ENCODE data around the gene DAPK1. TPM values are rescaled to one million over a fixed set of nuclear protein-coding genes. Genes with fewer than 3 reads are reported as not detected.
"Not testable (repeated sequence)": the region's sequence is repeated elsewhere in the genome, so short reads cannot be mapped to it uniquely, and the experiment has no call there.

Gene DAPK1
- total RNA-seq, 1 experiment from 2014 or later: 133 TPM

GRCh38 chr9:87498046-87498810 is 561 bp downstream of the DAPK1 start:
- BruUV-seq (replicated peaks): no TSS peak
- Mint-ChIP-seq H3K36me3 (ENCODE audit: insufficient read depth, unreplicated experiment) (peaks cover 52% of the 10 kb centered on the region), H3K4me1 (ENCODE audit: low read depth, unreplicated experiment) (peaks cover 25% of the 10 kb centered on the region), H3K9me3 (ENCODE audit: low read depth, unreplicated experiment) (no peaks in the 10 kb centered on the region), H3K27me3 (ENCODE audit: unreplicated experiment) (no peaks in the 10 kb centered on the region), H3K27ac (ENCODE audit: unreplicated experiment) (peak overlapping the region; percentile 50), H3K4me3 (ENCODE audit: low read depth, unreplicated experiment) (peak overlapping the region; percentile 91)
- CTCF ChIA-PET: interaction anchor here (0.7 to 1.5 kb wide), 9 partner anchors 8 to 162 kb away, joined by 3 to 7 read pairs (median 5); no protein-coding TSS in a partner anchor
- intact Hi-C loops (cut with micrococcal nuclease; ENCODE audit: unreplicated experiment): loop anchor here (2.0 kb wide), 1 partner anchor 91 kb away; no protein-coding TSS in a partner anchor
- DNase-seq: peak; percentile 51
- TF ChIP-seq, protein P1, sequence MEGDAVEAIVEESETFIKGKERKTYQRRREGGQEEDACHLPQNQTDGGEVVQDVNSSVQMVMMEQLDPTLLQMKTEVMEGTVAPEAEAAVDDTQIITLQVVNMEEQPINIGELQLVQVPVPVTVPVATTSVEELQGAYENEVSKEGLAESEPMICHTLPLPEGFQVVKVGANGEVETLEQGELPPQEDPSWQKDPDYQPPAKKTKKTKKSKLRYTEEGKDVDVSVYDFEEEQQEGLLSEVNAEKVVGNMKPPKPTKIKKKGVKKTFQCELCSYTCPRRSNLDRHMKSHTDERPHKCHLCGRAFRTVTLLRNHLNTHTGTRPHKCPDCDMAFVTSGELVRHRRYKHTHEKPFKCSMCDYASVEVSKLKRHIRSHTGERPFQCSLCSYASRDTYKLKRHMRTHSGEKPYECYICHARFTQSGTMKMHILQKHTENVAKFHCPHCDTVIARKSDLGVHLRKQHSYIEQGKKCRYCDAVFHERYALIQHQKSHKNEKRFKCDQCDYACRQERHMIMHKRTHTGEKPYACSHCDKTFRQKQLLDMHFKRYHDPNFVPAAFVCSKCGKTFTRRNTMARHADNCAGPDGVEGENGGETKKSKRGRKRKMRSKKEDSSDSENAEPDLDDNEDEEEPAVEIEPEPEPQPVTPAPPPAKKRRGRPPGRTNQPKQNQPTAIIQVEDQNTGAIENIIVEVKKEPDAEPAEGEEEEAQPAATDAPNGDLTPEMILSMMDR (IDR thresholded peaks at IDR 0.05; ENCODE audit: unreplicated experiment): no peak

- peaks cover 32% of the 10 kb centered on the region for H3K4me1 Mint-ChIP-seq (ENCODE audit: low read depth, unreplicated experiment)
- no TSS peak for BruUV-seq (replicated peaks)
- H3K4me3 Mint-ChIP-seq (ENCODE audit: low read depth, unreplicated experiment): peak overlapping the region; percentile 91
- intact Hi-C loops (cut with micrococcal nuclease; ENCODE audit: unreplicated experiment): loop anchor here (2.0 kb wide), 1 partner anchor 92 kb away; no protein-coding TSS in a partner anchor
- no peaks in the 10 kb centered on the region for H3K27me3 Mint-ChIP-seq (ENCODE audit: unreplicated experiment)
- peak overlapping the region; percentile 50 for H3K27ac Mint-ChIP-seq (ENCODE audit: unreplicated experiment)
- H3K36me3 Mint-ChIP-seq (ENCODE audit: insufficient read depth, unreplicated experiment): peaks cover 52% of the 10 kb centered on the region
- TF ChIP-seq, protein P1 (IDR thresholded peaks at IDR 0.05; ENCODE audit: unreplicated experiment): no peak
- peak; percentile 6 for DNase-seq
- CTCF ChIA-PET: interaction anchor here (0.7 to 1.5 kb wide), 3 partner anchors 122 to 163 kb away, joined by 3 to 7 read pairs (median 4); no protein-coding TSS in a partner anchor
- no peaks in the 10 kb centered on the region for H3K9me3 Mint-ChIP-seq (ENCODE audit: low read depth, unreplicated experiment)
Measured at GRCh38 chr9:87498811-87499360, 1.2 kb downstream of the DAPK1 start.

DNA sequence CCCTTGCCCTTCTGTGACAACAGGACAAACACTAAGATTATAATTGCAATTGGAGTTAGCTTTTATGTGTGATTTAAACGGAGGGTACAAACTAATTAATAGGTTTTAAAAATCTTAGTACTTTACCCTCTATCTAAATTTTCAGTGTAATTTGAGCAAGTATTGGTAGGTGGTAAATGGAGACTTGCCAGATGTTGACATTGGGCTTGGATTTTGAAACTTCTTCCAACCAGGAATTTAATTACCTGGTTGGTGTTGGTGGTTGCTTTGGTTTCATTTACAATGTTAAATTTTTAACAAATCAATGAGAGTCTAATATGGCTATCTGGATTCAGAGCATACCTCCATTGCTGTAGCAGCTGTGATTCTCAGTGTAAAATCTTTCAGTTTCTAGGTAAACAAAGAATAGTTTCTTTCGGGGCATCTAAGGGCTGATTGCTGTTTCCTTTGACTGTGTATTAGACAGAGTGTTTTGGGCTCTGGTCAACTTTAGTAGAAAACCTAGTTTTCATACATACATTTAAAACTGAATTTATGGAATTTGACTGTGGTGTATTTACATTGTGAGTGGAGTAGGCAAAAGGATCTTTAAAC is 1.9 kb downstream of the DAPK1 start:
- peak overlapping the region; percentile 50 for H3K27ac Mint-ChIP-seq (ENCODE audit: unreplicated experiment)
- no peaks in the 10 kb centered on the region for H3K27me3 Mint-ChIP-seq (ENCODE audit: unreplicated experiment)
- intact Hi-C loops (cut with micrococcal nuclease; ENCODE audit: unreplicated experiment): loop anchor here (2.0 to 10.0 kb wide), 4 partner anchors 72 to 125 kb away; no protein-coding TSS in a partner anchor
- CTCF ChIA-PET: interaction anchor here (1.5 kb wide), 2 partner anchors 162 to 164 kb away, joined by 3 to 4 read pairs; no protein-coding TSS in a partner anchor
- H3K9me3 Mint-ChIP-seq (ENCODE audit: low read depth, unreplicated experiment): no peaks in the 10 kb centered on the region
- H3K36me3 Mint-ChIP-seq (ENCODE audit: insufficient read depth, unreplicated experiment): peaks cover 55% of the 10 kb centered on the region
- peak overlapping the region; percentile 91 for H3K4me3 Mint-ChIP-seq (ENCODE audit: low read depth, unreplicated experiment)
- H3K4me1 Mint-ChIP-seq (ENCODE audit: low read depth, unreplicated experiment): peaks cover 38% of the 10 kb centered on the region
- no TSS peak for BruUV-seq (replicated peaks)
- DNase-seq: no peak
- TF ChIP-seq, protein P1 (IDR thresholded peaks at IDR 0.05; ENCODE audit: unreplicated experiment): no peak

DNA sequence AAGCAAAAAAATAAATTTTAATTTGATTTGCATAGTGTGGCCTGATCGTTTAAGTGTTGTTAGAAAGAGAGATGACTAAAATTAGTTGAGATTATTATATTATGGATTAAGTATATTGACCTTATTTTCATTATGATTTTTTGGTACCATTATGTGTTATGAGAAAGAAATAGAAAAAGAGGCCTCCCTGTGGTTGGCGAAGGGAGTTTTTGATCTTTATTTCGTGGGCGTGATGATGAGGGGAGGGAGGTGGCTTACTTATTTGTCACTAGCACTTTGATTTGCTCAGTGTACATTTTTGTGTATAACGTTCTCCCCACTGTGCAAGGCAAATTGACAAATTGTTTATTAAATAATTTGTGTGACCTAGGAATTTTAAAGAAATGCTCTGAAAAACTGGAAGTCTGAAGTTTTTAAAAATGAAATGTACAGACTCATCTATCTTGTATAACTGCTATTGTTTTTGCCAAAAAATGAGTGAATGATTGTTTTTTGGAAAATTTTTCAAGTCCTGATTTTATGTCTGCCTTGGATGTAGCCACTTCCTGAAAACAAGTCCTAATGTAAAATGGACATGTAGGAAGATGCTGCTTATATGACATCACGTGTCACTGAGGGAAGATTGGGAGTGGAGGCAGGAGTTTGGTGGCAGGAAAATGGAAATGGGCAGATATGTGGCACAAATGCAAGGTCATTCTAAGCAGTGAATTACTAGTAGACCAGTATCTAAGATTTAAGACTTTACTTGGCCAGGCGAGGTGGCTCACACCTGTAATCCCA is 3.0 kb downstream of the DAPK1 start:
- Mint-ChIP-seq H3K27ac (ENCODE audit: unreplicated experiment) (peak overlapping the region; percentile 50), H3K4me1 (ENCODE audit: low read depth, unreplicated experiment) (peaks cover 39% of the 10 kb centered on the region), H3K36me3 (ENCODE audit: insufficient read depth, unreplicated experiment) (peaks cover 55% of the 10 kb centered on the region), H3K9me3 (ENCODE audit: low read depth, unreplicated experiment) (no peaks in the 10 kb centered on the region), H3K27me3 (ENCODE audit: unreplicated experiment) (no peaks in the 10 kb centered on the region), H3K4me3 (ENCODE audit: low read depth, unreplicated experiment) (peak overlapping the region; percentile 91)
- TF ChIP-seq, protein P1 (IDR thresholded peaks at IDR 0.05; ENCODE audit: unreplicated experiment): no peak
- DNase-seq: peak; percentile 18
- no TSS peak for BruUV-seq (replicated peaks)
- CTCF ChIA-PET: no interaction called here
- intact Hi-C loops (cut with micrococcal nuclease; ENCODE audit: unreplicated experiment): loop anchor here (5.0 to 10.0 kb wide), 3 partner anchors 73 to 126 kb away; no protein-coding TSS in a partner anchor

DNA sequence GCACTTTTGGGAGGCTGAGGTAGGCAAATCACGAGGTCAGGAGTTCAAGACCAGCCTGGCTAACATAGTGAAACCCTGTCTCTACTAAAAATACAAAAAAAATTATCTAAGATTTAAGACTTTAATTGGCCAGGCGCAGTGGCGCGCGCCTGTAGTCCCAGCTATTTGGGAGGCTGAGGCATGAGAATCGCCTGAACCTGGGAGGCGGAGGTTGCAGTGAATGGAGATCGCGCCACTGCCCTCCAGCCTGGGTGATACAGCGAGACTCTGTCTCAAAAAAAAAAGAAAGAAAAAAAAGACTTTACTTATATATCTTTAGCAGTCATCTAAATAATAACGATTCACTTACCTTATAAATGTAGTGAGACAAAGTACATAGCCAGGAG is 3.6 kb downstream of the DAPK1 start:
- not testable (repeated sequence) for H3K9me3 Mint-ChIP-seq (ENCODE audit: low read depth, unreplicated experiment); H3K27me3 Mint-ChIP-seq (ENCODE audit: unreplicated experiment); BruUV-seq (replicated peaks); DNase-seq
- CTCF ChIA-PET: interaction anchor here (0.6 kb wide), 1 partner anchor 21 kb away, joined by 3 read pairs; no protein-coding TSS in a partner anchor
- intact Hi-C loops (cut with micrococcal nuclease; ENCODE audit: unreplicated experiment): loop anchor here (5.0 to 10.0 kb wide), 3 partner anchors 74 to 126 kb away; no protein-coding TSS in a partner anchor
- peak overlapping the region; percentile 50 for H3K27ac Mint-ChIP-seq (ENCODE audit: unreplicated experiment)
- peaks cover 57% of the 10 kb centered on the region for H3K36me3 Mint-ChIP-seq (ENCODE audit: insufficient read depth, unreplicated experiment)
- peaks cover 41% of the 10 kb centered on the region for H3K4me1 Mint-ChIP-seq (ENCODE audit: low read depth, unreplicated experiment)
- peak overlapping the region; percentile 91 for H3K4me3 Mint-ChIP-seq (ENCODE audit: low read depth, unreplicated experiment)

Measured in Calu3 (cell line).